DMS 273 (cell line): Measurements from ENCODE around the gene CD300LB.

ENCODE experiments used
- DNase-seq: peaks from one replicate; lab custom pipeline; 2025; ENCODE audit not compliant: unreplicated experiment; lab: John Stamatoyannopoulos, UW

The CD300LB gene

DNA sequence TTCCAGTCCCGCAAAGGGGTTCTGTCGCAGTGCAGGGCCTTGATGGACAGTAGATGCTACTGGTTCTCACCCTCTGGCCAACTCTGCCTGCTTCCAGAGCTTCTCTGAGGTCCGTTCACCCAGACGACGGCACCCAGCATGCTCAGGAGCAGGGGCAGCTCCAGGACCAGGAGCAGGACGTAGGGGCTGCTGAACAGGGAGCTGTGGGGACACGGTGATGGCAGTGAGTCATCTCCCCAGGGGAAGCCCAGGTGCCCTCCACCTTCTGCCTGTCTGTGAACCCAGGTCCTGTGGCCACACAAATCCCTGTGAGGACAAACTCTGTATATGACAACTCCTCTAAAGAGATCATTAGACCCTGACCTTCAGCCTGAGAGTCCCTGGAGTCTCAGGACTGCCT is 18.1 kb upstream of the CD300LB start:
- DNase-seq: no peak

DNA sequence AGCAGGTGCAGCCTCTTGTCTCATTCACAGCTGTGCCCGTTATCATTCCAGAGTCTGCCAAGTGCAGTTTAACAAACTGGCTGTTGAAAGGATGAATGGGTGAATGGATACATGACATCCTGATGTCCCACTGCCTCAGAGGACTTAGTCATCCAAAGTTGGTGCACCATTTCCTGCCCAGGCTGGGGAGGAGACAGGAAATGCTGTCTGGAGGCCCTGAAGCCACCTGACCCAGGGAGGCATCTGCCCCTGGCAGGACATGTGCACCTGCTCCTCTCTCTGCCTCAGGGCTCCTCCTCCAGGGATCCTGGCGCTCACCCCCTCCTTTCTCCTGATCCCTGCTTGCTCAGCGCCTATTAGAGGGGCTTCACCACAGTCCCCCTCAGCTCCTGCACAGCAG is 16.5 kb upstream of the CD300LB start:
- no peak for DNase-seq

DNA sequence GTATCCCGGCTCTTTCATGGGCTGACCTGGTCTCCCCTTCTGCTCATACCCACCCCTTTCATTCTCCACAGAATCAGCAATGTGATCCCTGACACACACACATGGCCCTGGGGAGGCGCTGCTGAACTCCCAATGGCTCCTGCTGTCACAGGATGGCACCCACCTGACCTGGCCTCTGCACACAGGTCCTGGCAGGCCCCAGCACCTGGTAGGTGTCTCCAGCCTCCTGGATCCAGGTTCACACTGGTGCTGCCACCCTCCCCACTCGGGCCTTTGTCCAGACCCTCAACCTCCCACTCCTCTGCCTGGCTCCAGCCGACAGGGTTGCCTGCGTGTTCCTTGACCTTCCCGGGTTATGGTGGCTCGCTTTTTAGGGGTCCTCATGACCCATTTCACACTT is 16.0 kb upstream of the CD300LB start:
- no peak for DNase-seq

DNA sequence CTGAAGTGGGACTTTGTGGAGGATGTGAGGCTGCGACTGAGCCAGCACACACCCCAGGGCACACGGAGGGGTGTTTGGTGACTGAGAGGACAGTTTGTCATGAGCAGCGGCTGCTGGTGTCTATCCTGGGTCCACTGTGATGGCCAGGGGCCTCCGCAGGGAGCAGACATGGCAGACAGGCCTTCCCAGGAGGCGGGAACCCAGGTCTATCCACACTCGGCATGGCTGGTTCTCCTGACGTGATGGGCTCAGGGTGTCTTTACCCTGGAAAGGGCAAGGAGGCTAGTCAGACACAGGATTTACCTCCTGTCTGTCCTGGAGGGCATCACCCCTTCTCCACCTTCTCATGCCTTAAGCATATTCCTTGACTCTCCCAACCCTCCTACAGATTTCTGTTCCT is 15.3 kb upstream of the CD300LB start:
- no peak for DNase-seq

DNA sequence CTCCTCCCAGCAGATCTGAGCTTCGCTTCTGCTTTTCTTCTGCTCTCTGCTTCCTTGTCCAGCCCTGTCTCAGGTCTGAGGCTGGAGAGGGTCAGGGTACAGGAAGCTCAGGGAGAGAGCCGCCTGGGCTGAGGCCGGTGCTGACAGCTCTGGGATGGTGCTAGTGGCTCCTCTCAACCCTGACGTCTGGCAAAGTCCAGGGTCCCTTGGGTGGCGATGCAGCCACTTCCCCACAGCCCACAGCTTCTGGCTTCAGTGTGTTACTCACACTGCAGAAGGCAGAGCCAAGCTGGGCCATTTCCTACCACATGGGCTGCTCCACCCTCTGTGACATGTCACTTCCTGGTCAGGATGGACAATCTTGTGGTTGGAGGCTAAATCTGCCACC is 14.6 kb upstream of the CD300LB start, which contains the start of gene CD300C:
Gene CD300C (minus strand): TSS at position 273 of the 388 bp plus-strand sequence. CDS start 333 bp downstream, outside the sequence.
- peak; percentile 11 for DNase-seq

DNA sequence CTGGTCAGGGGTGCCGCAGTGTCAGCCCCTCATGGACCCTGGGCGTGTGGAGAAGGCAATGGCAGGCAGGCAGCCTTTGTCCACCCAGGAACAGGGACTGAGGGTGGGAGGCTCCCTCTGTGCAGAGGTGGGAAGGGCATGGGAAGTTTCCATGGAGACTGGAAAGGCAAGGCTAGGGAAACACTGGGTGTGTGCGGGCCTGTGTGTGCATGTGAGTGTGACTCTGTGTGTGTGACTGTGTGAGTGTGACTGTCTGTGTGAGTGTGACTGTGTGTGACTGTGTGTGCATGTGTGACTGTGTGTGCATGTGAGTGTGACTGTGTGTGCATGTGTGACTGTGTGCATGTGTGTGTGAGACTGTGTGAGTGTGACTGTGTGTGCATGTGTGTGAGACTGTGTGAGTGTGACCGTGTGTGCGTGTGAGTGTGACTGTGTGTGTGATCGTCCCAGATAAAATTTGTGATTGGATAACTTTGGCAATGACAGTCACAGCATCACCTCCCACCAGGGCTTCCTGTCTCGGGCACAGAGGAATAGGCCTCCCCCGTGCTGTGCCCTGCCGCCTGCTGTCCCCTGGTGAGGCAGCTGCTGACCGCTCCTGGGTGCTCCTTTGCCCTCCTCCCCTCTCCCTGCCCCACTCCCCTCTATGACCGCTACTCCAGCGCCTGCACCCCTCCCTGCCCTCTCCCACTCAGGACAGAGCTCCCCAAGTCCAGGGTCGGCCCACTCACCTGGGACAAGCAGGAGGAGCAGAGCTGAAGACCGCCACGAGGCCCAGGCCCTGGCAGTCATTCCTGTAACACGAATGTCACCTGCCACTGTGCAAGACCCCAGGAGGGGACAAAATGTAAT is 13.9 kb upstream of the CD300LB start:
- no peak for DNase-seq

DNA sequence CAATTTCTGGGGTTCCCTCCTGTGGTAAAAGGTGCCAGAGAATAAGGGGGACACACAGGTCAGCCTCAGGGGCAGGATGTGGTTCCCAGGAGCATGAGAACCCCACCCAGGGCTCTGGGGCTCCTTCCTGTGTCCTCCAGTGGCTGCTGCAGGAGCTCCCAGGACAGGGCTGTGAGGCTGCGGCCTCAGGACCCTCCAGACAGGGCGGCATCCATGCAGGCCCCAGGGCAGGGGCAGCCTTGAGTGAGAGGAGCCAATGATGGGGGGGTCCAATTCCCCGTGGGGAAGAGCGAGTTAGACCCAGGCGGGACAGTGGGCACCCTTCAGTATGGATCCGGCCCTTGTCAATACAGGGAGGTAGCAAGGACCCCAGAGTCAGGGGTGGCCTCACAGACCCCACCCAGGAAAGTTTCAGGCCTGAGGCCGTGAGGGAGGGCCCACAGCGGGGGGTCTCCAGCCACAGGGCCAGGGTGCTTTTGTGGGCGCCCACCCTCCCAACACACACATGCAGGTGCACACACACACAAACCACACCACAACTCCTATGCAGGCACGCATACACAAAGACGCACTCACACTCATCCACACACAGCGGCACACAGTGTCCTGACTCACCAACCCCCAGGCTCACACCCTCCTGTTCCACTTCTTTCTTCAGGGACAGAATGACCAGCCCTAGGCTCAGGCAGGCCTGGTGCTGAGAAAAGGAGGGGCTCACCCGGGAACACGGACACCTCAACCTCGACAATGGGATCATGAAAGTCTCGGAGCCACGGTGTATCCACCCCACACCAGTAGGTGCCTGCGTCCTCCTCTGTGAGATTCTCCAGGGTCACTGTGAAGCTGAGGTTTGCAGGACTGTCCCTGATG is 12.9 kb upstream of the CD300LB start:
- DNase-seq: no peak

DNA sequence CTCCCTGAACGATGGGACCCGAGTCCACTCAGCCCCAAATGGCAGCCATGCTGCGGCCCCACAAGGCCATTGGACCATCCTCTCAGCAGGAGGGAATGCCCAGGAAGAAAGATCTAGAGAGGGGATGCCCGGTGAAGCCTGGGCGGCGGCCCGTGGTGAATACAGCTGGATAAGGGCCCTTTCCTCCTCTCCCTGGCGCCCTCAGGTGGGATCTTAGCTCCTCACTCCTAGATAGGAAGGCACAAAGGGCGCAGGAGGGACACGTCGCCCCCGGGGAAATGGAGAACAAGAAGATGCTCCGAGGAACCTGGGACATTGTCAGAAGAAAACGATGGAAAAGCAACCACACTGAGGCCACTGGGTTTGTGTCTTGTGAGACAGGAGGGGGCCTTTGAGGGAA is 12.1 kb upstream of the CD300LB start:
- no peak for DNase-seq

DNA sequence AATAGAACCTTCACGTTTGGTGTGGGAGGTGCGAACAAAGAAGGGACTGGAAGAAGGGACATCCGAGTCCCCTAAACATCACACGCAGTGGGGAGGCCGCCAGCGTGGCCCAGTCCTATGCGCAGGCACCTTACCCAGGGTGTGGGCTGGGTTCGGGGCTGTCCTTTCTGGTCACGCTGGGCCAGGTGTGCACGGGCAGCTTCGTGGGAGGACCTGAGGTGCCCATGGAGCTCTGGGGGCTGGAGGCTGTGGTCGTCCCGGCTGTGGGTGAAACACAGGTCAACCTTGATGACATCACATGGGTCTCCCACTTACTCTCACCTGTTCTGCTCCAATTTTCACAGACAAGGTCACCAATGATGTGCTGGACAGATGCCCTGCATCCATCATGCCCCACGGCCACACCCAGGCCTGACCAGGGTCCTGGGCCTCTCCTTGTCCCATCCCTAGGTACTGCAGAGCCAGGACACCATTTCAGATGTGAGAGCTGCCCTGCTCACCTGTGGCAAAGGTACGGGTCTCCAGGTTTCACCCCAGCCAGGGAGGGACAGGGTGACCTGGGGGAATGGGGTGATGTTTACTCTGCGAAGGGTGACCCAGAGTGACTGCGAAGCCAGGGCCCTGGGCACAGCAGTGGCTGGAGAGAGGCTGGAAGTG is 11.6 kb upstream of the CD300LB start:
- no peak for DNase-seq

DNA sequence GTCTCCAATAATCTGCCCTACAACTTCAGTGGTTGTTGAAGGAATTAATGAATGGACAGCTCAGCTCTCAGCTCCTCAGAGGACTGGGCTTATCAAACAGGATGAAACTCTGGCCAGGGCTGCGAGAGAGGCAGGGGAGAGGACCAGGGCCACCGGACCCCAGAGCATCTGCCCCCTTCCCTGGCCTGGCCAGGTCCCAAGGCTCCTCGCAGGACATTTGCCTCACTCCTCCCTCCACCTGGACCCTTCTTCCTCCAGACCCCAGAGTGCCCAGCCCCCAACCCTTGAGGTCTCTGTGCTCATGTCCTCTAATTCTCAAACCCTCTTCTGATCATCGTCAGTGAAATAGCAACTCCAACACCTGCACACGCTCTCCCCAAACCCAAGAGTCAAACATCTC is 10.9 kb upstream of the CD300LB start:
- DNase-seq: no peak

DNA sequence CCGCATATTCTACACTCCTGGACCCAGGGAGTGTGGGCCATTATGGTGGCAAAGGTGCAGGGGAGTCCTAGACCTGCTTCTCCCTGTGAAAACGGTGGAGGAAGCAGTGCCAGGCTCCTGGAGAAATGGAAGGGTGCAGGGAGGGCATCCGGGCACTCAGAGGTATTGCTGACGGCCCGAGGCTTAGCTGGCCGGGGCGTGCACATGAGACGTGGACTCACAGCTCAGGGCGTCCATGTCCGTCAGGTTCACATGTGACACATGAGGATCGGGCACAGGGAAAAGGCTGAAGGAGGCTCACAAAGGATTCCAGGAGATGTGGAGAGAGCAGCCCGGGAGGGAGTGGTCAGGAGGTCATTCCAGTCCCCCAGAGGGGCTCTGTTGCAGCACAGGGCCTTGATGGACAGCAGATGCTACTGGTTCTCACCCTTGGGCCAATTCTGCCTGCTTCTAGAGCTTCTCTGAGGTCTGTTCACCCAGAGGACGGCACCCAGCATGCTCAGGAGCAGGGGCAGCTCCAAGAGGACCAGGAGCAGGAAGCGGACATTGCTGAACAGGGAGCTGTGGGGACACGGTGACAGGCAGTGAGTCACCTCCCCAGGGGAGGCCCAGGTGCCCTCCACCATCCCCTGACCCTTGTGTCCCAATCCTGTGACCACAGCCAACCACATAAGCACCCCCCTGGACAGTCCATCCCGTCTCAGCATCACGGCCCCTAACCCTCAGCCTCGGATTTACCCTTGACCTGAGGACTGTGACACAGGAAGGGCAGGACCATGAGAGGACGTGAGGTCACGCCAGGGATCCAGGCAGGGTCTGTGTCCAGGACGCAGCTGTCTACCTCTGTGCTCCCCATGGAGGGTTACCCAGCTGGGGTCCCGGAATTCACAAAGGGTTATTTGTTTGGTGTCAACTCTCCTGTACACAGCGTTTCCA is 10.2 kb upstream of the CD300LB start:
- no peak for DNase-seq

DNA sequence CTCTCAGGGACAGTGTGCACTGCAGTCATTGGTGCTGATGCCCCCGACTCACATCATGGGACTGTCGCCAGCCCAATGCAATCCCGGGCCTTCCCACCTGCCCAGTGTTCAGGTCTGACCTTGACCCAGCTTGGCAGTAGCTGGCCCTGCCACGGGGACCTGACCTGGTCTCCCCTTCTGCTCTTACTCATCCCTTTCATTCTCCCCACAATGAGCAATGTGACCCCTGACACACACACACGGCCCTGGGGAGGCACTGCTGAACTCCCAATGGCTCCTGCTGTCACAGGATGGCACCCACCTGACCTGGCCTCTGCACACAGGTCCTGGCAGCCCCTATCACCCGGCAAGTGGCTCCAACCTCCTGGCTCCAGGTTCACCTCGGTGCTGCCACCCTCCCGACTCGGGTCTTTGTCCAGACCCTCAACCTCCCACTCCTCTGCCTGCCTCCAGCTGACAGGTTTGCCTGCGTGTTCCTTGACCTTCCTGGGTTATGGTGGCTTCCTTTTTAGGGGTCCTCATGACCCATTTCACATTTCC is 8.1 kb upstream of the CD300LB start:
- DNase-seq: no peak

DNA sequence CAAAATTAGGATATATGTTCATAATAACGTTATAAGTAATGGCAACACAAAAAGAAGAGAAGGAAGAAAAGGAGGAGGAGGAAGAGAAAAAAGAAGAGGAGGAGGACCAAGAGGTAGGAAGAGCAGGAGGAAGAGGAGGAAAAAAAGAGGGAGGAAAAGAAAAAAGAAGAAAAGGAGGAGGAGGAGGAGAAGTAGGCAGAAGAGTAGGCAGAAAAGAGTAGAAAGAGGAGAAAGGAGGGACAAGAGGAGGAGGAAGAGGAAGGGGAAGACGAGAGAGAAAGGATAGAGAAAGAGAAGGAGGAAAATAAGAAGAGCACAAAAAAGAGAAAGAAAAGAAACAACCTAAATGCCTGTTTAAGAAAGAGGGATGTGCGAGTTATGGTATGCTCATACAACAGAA is 5.6 kb upstream of the CD300LB start:
- no peak for DNase-seq

DNA sequence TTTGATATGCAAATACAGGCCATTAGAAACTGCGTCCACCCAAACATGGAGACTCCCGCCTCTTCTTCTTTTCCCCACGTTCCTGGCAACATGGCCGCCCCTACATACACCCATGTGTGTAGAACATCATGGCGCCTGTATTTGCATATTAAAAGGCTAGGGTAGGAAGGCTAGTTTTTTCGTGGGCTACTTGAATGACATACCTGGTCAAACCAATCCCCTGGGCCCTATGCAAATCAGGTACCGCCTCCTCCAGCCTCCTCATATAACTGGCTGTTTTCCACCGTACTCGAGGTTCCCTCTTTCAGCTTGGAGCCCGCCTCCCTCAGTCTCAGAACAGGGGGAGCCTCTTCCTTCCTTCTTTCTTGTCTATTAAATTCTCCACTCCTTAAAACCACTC is 840 bp upstream of the CD300LB start:
- DNase-seq: no peak

DNA sequence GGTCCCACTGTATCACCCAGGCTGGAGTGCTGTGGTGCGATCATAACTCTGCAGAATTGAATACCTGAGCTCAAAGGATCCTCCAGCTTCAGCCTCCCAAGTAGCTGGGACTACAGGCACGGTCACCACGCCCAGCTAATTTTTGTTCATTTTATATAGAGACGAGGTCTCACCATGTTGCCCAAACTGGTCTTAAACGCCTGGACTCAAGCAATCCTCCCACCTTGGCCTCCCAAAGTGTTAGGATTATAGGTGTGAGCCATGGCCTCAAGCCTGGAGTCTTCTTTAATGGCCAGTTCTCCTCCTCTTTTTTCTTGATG is 484 bp downstream of the CD300LB start:
- no peak for DNase-seq

DNA sequence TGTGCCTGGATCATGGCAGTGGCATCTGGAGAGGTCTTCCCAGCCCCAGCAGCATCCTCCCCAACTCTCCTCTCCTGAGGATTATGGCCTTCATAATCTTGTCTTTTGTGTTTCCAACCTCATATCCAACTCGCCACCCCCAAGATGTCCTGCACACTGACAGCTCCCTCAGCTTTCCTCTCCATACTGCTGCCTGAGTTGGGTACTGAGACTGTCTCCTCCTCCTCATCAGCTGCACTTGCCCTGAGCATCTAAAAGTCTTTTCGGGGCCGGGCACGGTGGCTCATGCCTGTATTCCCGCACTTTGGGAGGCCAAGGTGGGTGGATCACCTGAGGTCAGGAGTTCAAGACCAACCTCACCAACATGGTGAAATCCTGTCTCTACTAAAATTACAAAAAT is 2.0 kb downstream of the CD300LB start:
- no peak for DNase-seq

DNA sequence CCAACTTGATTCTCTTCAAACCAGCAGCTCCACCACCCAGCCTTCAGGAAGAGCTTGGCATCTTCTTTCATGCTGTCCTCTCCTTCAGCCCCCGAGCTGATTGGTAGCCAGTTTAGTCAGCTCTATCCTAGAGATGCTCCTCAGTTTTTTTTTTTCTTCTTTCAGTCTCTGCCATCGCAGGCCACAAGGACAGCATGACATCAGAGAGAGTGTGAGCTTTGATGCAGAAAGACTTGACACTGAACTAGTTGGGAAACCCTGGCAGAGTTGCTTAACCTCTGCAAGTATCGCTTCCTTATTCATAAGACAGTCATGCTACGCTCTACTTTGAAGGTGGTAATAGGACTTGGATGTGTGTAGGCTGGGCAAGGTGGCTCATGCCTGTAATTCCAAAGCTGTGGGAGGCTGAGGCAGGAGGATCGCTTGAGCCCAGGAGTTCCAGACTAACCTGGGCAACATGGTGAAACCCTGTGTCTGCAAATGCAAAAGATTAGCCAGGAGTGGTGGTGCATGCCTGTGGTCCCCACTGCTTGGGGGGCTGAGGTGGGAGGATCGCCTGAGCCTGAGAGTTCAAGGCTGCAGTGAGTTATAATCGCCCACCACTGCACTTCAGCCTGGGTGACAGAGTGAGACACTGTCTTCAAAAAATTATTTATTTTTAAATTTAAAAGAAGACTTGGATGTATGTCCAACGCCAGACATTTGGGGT is 2.6 kb downstream of the CD300LB start:
- DNase-seq: no peak

DNA sequence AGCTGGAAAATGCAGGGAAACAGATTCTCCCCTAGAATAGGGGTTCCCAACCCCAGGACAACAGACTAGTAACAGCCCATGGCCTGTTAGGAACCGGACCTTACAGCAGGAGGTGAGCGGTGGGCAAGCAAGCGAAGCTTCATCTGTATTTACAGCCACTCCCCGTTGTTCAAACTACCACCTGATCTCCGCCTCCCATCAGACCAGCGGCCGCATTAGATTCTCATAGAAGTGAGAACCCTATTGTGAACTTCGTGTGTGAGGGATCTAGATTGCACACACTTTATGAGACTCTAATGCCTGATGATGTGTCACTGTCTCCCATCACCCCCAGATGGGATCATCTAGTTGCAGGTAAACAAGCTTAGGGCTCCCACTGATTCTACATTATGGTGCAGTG is 3.5 kb downstream of the CD300LB start:
- no peak for DNase-seq

DNA sequence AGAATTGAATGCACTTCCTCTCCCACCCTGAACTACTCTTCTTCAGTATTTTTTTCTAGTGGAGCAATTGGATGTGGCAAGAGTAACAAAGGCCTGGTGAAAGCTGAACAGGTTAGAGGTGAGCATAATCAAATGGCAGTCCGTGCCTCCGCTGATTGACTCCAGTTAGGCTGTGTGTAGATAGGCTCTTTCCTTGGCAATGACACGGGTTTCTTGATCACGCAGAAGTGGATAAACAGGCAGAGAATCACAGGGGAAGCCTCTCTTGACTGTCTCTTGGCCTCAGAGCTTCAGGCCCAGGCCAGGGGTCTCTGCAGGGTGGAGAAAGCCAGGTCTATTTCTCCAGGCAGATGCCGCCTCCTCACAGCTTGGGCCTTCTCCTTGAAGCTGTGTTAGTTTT is 4.2 kb downstream of the CD300LB start:
- DNase-seq: no peak

DNA sequence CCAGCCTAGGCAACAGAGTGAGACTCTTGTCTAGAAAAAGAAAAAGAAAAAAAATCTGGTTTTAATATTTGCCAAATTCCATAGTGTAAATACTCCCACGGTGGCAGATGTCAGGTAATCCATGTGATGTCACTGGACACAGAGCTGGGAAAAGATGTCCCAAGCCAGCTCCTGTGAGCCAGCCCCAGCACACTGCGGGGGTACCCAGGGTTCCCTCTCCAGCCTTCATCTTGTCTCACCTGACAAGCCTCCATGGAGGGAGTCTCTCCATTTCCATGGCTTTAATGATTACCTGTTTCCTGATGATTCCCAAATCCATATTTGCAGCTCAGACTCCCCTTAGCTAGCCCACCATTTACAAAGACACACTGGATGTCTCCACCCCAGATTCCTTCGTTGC is 4.6 kb downstream of the CD300LB start:
- no peak for DNase-seq
